ENCODE measurements around the gene MPHOSPH8. TPM values are rescaled to one million over a fixed set of nuclear protein-coding genes. Genes with fewer than 3 reads are reported as not detected.

The MPHOSPH8 gene
- total and polyA plus RNA-seq, 2 of the 4 experiments (the other 2 are of a cell fraction) = 11.7 to 16.4 TPM

GRCh38 chr13:19606737-19607136 is 26.7 kb upstream of the MPHOSPH8 start:
- no peak overlapping the region for H2AK9ac ChIP-seq (replicated peaks; ENCODE audit: low read depth, low read length, poor library complexity)
- H3K9ac ChIP-seq (ENCODE audit: low read depth, low read length) = no peak overlapping the region
- ChIA-PET POLR2A (ENCODE audit: unreplicated experiment) (no interaction called here), CTCF (no interaction called here)
- no peak overlapping the region for H2BK20ac ChIP-seq (ENCODE audit: low read depth, low read length)
- H4K91ac ChIP-seq (ENCODE audit: insufficient read depth, low read depth, low read length) = no peak overlapping the region
- H2AK5ac ChIP-seq (ENCODE audit: low read depth, low read length) = no peak overlapping the region
- intact Hi-C loops (cut with micrococcal nuclease) = no loop called here
- H4K8ac ChIP-seq (ENCODE audit: low read depth in 2 of 2, low read length in 2 of 2) = no peak overlapping the region
- no peaks in the 10 kb centered on the region for H3K36me3 ChIP-seq (ENCODE audit: control insufficient read depth, insufficient read depth, low read length)
- 100% methylated on average over 2 of the region's 2 CpGs; no CpG with 5 or more reads in 1 of the 2 experiments for WGBS, 2 experiments (ENCODE audit: extremely low coverage in 2 of 2, insufficient read length in 1 of 2)
- in situ Hi-C loops (cut with MboI; ENCODE audit: low sequenced_read_pairs) = no loop called here
- no peaks in the 10 kb centered on the region for H3K9me3 ChIP-seq (ENCODE audit: control insufficient read depth, insufficient read depth, low read length)
- H3K56ac ChIP-seq (ENCODE audit: extremely low read depth, insufficient read depth, low read length) = no peak overlapping the region
- dilution Hi-C loops (cut with HindIII; ENCODE audit: low sequenced_read_pairs, unreplicated experiment) = no loop called here
- H2BK120ac ChIP-seq (ENCODE audit: low read depth, low read length) = no peak overlapping the region
- H4K5ac ChIP-seq (ENCODE audit: low read depth, low read length) = no peak overlapping the region
- no peak overlapping the region for H2AFZ ChIP-seq (replicated peaks; ENCODE audit: low read length, poor library complexity)
- no peak overlapping the region for H3K23ac ChIP-seq (ENCODE audit: low read depth, low read length)
- no peak overlapping the region for H3K4ac ChIP-seq (ENCODE audit: low read depth, low read length)
- H3K27ac ChIP-seq (ENCODE audit: insufficient read depth, low read length) = no peak overlapping the region
- H3K27me3 ChIP-seq (ENCODE audit: control insufficient read depth, insufficient read depth, low read length) = no peaks in the 10 kb centered on the region
- DNase-seq = no peak
- no peak overlapping the region for H2BK15ac ChIP-seq (ENCODE audit: low read depth, low read length)
- no peak overlapping the region for H2BK5ac ChIP-seq (ENCODE audit: low read depth, low read length, poor library complexity, severe bottlenecking)
- H4K20me1 ChIP-seq (ENCODE audit: insufficient read depth, low read length) = no peaks in the 10 kb centered on the region
- peaks cover 11 to 19% of the 10 kb centered on the region in 2 experiments; a peak in 3 of 4 replicates for H3K79me1 ChIP-seq (ENCODE audit: low read depth in 1 of 2, low read length in 2 of 2)
- no peak overlapping the region for H3K4me2 ChIP-seq (ENCODE audit: low read depth, low read length)
- no TSS peak for BruUV-seq (replicated peaks)
- no peaks in the 10 kb centered on the region for H3K4me1 ChIP-seq (ENCODE audit: control insufficient read depth, insufficient read depth, low read length)
- H3K4me3 ChIP-seq (ENCODE audit: insufficient read depth, low read depth, low read length) = no peak overlapping the region
- TF ChIP-seq CHD1 (IDR thresholded peaks at IDR 0.05; ENCODE audit: low read depth, low read length) (no peak), MAZ (IDR thresholded peaks at IDR 0.05; ENCODE audit: borderline replicate concordance, low read depth, low read length) (no peak), BHLHE40 (IDR thresholded peaks at IDR 0.05; ENCODE audit: low read depth, low read length) (no peak), CTCF (conservative IDR thresholded peaks at IDR 0.05; ENCODE audit: low read depth, low read length) (no peak), ELK1 (IDR thresholded peaks at IDR 0.05; ENCODE audit: borderline replicate concordance, low read depth, low read length) (no peak), RCOR1 (IDR thresholded peaks at IDR 0.05; ENCODE audit: insufficient replicate concordance, low read length) (no peak), RFX5 (IDR thresholded peaks at IDR 0.05; ENCODE audit: low read depth, low read length) (no peak), POLR2A (IDR thresholded peaks at IDR 0.05; ENCODE audit: low read depth, low read length) (no peak), MAFK (IDR thresholded peaks at IDR 0.05; ENCODE audit: low read depth, low read length) (no peak), CEBPB (IDR thresholded peaks at IDR 0.05; ENCODE audit: low read depth, low read length) (no peak), SMC3 (IDR thresholded peaks at IDR 0.05; ENCODE audit: low read depth, low read length) (no peak), MXI1 (IDR thresholded peaks at IDR 0.05; ENCODE audit: borderline replicate concordance, low read depth, low read length) (no peak), NFE2L2 (IDR thresholded peaks at IDR 0.05; ENCODE audit: low read depth, low read length) (no peak), FOS (IDR thresholded peaks at IDR 0.05; ENCODE audit: low read depth, low read length) (no peak)
- no peak overlapping the region for H3K18ac ChIP-seq (ENCODE audit: low read depth, low read length)
- H3K9me1 ChIP-seq (ENCODE audit: insufficient read depth, low read length) = peaks cover 17% of the 10 kb centered on the region
- H3K14ac ChIP-seq (replicated peaks; ENCODE audit: low read depth, low read length) = no peak overlapping the region
- no peak for ATAC-seq (ENCODE audit: low read depth)
